IMR-90 (cell line): ENCODE results near the gene RAB11B. TPM values are rescaled to one million over a fixed set of nuclear protein-coding genes. Genes with fewer than 3 reads are reported as not detected.
A peak's percentile ranks its signal among the peaks of the same experiment; 100 is the strongest.

Source experiments
- ATAC-seq: fragments of 200-7000 bp; cut with Tn5 transposase; 2 replicates; pipeline ENCODE4 v1.9.1; 2020; ENCODE audit warnings: low read depth, mild to moderate bottlenecking, moderate library complexity
- Bru-seq: library from RNA; stranded (reverse); fragments of 400-500 nt; gene quantifications from one replicate; lab custom pipeline; 2021; lab: Mats Ljungman, UMichigan
- BruChase-seq, 2 experiments: library from RNA; stranded (reverse); fragments of 400-500 nt; gene quantifications; one replicate each; lab custom pipeline; 2021; lab: Mats Ljungman, UMichigan
- BruUV-seq: library from RNA; stranded (reverse); fragments of 400-500 nt; replicated peaks from 2 replicates; lab custom pipeline; 2021; lab: Mats Ljungman, UMichigan
- CTCF ChIA-PET: fragments of 300-600 bp; formaldehyde crosslinking; extraction: SDS; loops from one replicate; lab custom pipeline; 2021; ENCODE audit warnings: antibody characterized with exemption; lab: Yijun Ruan, JAX
- POLR2A ChIA-PET: fragments of 300-600 bp; sonication (Branson Sonifier 250); formaldehyde crosslinking; loops from one replicate; lab custom pipeline; 2022; ENCODE audit warnings: antibody characterized with exemption; ENCODE audit not compliant: unreplicated experiment; lab: Charles Lee
- DNase-seq: peaks from one replicate; pipeline ENCODE4 v3.0.0; 2013
- H2AFZ ChIP-seq: replicated peaks from 2 replicates; pipeline ENCODE3; 2013; ENCODE audit warnings: low read length, mild to moderate bottlenecking; ENCODE audit not compliant: poor library complexity
- H2AK5ac ChIP-seq: 2 replicates; pipeline ENCODE4 v1.6.1; 2013; ENCODE audit warnings: low read depth, low read length, inconsistent platforms
- H2AK9ac ChIP-seq: replicated peaks from 2 replicates; pipeline ENCODE3; 2013; ENCODE audit warnings: mild to moderate bottlenecking, low read depth, low read length, moderate library complexity; ENCODE audit not compliant: poor library complexity
- H2BK120ac ChIP-seq: 2 replicates; pipeline ENCODE4 v1.6.1; 2013; ENCODE audit warnings: low read depth, low read length, inconsistent platforms
- H2BK15ac ChIP-seq: 3 replicates; pipeline ENCODE4 v1.6.1; 2013; ENCODE audit warnings: low read depth, low read length, inconsistent platforms
- H2BK20ac ChIP-seq: 2 replicates; pipeline ENCODE4 v1.6.1; 2013; ENCODE audit warnings: low read depth, mild to moderate bottlenecking, inconsistent platforms, low read length, moderate library complexity
- H2BK5ac ChIP-seq: 2 replicates; pipeline ENCODE4 v1.6.1; 2013; ENCODE audit warnings: mild to moderate bottlenecking, low read depth, low read length, inconsistent platforms; ENCODE audit not compliant: poor library complexity, severe bottlenecking
- H3K14ac ChIP-seq: replicated peaks from 2 replicates; pipeline ENCODE4 v1.6.1; 2013; ENCODE audit warnings: low read depth, low read length, inconsistent platforms
- H3K18ac ChIP-seq: 2 replicates; pipeline ENCODE4 v1.6.1; 2013; ENCODE audit warnings: low read depth, low read length, control low read depth
- H3K23ac ChIP-seq: 2 replicates; pipeline ENCODE4 v1.6.1; 2013; ENCODE audit warnings: low read depth, low read length, inconsistent platforms
- H3K27ac ChIP-seq: 2 replicates; pipeline ENCODE4 v1.5.1; 2013; ENCODE audit warnings: mild to moderate bottlenecking, control low read depth, low read length; ENCODE audit not compliant: insufficient read depth
- H3K27me3 ChIP-seq: 2 replicates; pipeline ENCODE4 v1.6.1; 2013; ENCODE audit warnings: low read length; ENCODE audit not compliant: control insufficient read depth, insufficient read depth
- H3K36me3 ChIP-seq: 2 replicates; pipeline ENCODE4 v1.6.1; 2013; ENCODE audit warnings: low read length, mixed read lengths; ENCODE audit not compliant: control insufficient read depth, insufficient read depth
- H3K4ac ChIP-seq: 2 replicates; pipeline ENCODE4 v1.6.1; 2013; ENCODE audit warnings: low read depth, low read length, inconsistent platforms
- H3K4me1 ChIP-seq: 2 replicates; pipeline ENCODE4 v1.6.1; 2013; ENCODE audit warnings: low read length, mixed read lengths; ENCODE audit not compliant: control insufficient read depth, insufficient read depth
- H3K4me2 ChIP-seq: 2 replicates; pipeline ENCODE4 v1.6.1; 2013; ENCODE audit warnings: low read depth, mild to moderate bottlenecking, control low read depth, low read length, moderate library complexity
- H3K4me3 ChIP-seq: 2 replicates; pipeline ENCODE4 v1.5.1; 2013; ENCODE audit warnings: low read depth, mild to moderate bottlenecking, control low read depth, low read length, moderate library complexity; ENCODE audit not compliant: insufficient read depth
- H3K56ac ChIP-seq: 2 replicates; pipeline ENCODE4 v1.6.1; 2013; ENCODE audit warnings: low read length, inconsistent platforms; ENCODE audit not compliant: insufficient read depth; ENCODE audit errors: extremely low read depth
- H3K79me1 ChIP-seq, 2 experiments: 2 replicates each; pipeline ENCODE4 v1.6.1; 2013; ENCODE audit warnings: low read length in 2 of 2, inconsistent platforms in 1 of 2, low read depth in 1 of 2
- H3K9ac ChIP-seq: 2 replicates; pipeline ENCODE4 v1.6.1; 2013; ENCODE audit warnings: low read depth, low read length, control low read depth
- H3K9me1 ChIP-seq: 2 replicates; pipeline ENCODE4 v1.6.1; 2013; ENCODE audit warnings: low read length, inconsistent platforms; ENCODE audit not compliant: insufficient read depth
- H3K9me3 ChIP-seq: 2 replicates; pipeline ENCODE4 v1.6.1; 2013; ENCODE audit warnings: low read length; ENCODE audit not compliant: control insufficient read depth, insufficient read depth
- H4K20me1 ChIP-seq: 2 replicates; pipeline ENCODE4 v1.6.1; 2013; ENCODE audit warnings: low read length, inconsistent platforms; ENCODE audit not compliant: insufficient read depth
- H4K5ac ChIP-seq: 2 replicates; pipeline ENCODE4 v1.6.1; 2013; ENCODE audit warnings: mild to moderate bottlenecking, low read depth, low read length, control low read depth
- H4K8ac ChIP-seq, 2 experiments: 2 replicates each; pipeline ENCODE4 v1.6.1; 2013; ENCODE audit warnings: low read depth in 2 of 2, low read length in 2 of 2, control low read depth in 1 of 2, inconsistent platforms in 1 of 2
- H4K91ac ChIP-seq: 2 replicates; pipeline ENCODE4 v1.6.1; 2013; ENCODE audit warnings: low read depth, low read length, inconsistent platforms; ENCODE audit not compliant: insufficient read depth
- CEBPB ChIP-seq: IDR thresholded peaks from 2 replicates; pipeline ENCODE4 v1.6.1; 2012; ENCODE audit warnings: low read depth, low read length, improper control_type of control experiment
- CHD1 ChIP-seq: IDR thresholded peaks from 2 replicates; pipeline ENCODE4 v1.6.1; 2012; ENCODE audit warnings: low read depth, low read length, improper control_type of control experiment
- CTCF ChIP-seq: conservative IDR thresholded peaks from 2 replicates; pipeline ENCODE4 v1.5.1; 2012; ENCODE audit warnings: mild to moderate bottlenecking, low read depth, low read length, improper control_type of control experiment
- ELK1 ChIP-seq: fragments of 150-350 bp; IDR thresholded peaks from 2 replicates; pipeline ENCODE4 v1.6.1; 2016; ENCODE audit warnings: low read depth, mild to moderate bottlenecking, low read length, moderate library complexity, borderline replicate concordance
- MAFK ChIP-seq: IDR thresholded peaks from 2 replicates; pipeline ENCODE4 v1.6.1; 2012; ENCODE audit warnings: low read depth, low read length, improper control_type of control experiment
- MAZ ChIP-seq: IDR thresholded peaks from 2 replicates; pipeline ENCODE4 v1.6.1; 2012; ENCODE audit warnings: low read depth, mild to moderate bottlenecking, low read length, improper control_type of control experiment, moderate library complexity, borderline replicate concordance
- MXI1 ChIP-seq: IDR thresholded peaks from 2 replicates; pipeline ENCODE4 v1.6.1; 2012; ENCODE audit warnings: low read depth, mild to moderate bottlenecking, low read length, moderate library complexity, borderline replicate concordance
- NFE2L2 ChIP-seq: fragments of 150-350 bp; IDR thresholded peaks from 2 replicates; pipeline ENCODE4 v1.6.1; 2016; ENCODE audit warnings: low read depth, mild to moderate bottlenecking, low read length
- POLR2A ChIP-seq: IDR thresholded peaks from 2 replicates; pipeline ENCODE4 v1.6.1; 2012; ENCODE audit warnings: mild to moderate bottlenecking, low read depth, low read length
- RAD21 ChIP-seq: IDR thresholded peaks from 2 replicates; pipeline ENCODE4 v1.6.1; 2012; ENCODE audit warnings: low read length, improper control_type of control experiment
- RCOR1 ChIP-seq: IDR thresholded peaks from 2 replicates; pipeline ENCODE4 v1.6.1; 2012; ENCODE audit warnings: mild to moderate bottlenecking, low read length, improper control_type of control experiment; ENCODE audit not compliant: insufficient replicate concordance
- RFX5 ChIP-seq: IDR thresholded peaks from 2 replicates; pipeline ENCODE4 v1.8.0; 2012; ENCODE audit warnings: low read depth, mild to moderate bottlenecking, low read length, moderate library complexity
- WGBS, 2 experiments: methylation state at CpG; one replicate each; pipeline versions ENCODE4 v1.1.5 to v1.1.7; 2013; ENCODE audit warnings: missing lambda C conversion rate in 2 of 2; ENCODE audit not compliant: insufficient read length in 1 of 2; ENCODE audit errors: extremely low coverage in 2 of 2; 5-methylcytosine and 5-hydroxymethylcytosine counted together
- dilution Hi-C: fragments of 300-500 bp; cut with HindIII; formaldehyde crosslinking; loops from one replicate; pipeline ENCODE4 v1.14.3; 2018; ENCODE audit warnings: low sequenced_read_pairs; ENCODE audit not compliant: unreplicated experiment
- in situ Hi-C: fragments of 300-500 bp; cut with MboI; formaldehyde crosslinking; loops from 3 replicates; pipeline ENCODE4 v1.14.3; 2019; ENCODE audit warnings: low sequenced_read_pairs, inconsistent platforms, mixed read lengths
- intact Hi-C: fragments of 100-400 bp; cut with micrococcal nuclease; formaldehyde crosslinking; loops from 2 replicates; pipeline ENCODE4 v1.10.0; 2022
- long read RNA-seq: library from polyadenylated mRNA; unstranded; transcript quantifications from one replicate; pipeline ENCODE4 v2.0.0, GENCODE V29; 2021; ENCODE audit not compliant: unreplicated experiment
- polyA plus RNA-seq, 3 experiments: library from polyadenylated mRNA; depleted of rRNA; stranded (reverse); fragments of >200 nt; gene quantifications; 2 replicates each; pipeline ENCODE4 v1.2.3, GENCODE V29; 2012; ENCODE audit warnings: low replicate concordance in 1 of 3
- total RNA-seq: library from RNA; depleted of rRNA; stranded (reverse); fragments of >200 nt; gene quantifications from 2 replicates; pipeline ENCODE4 v1.2.3, GENCODE V29; 2012; rRNA removed

The RAB11B gene
- 8.2 and 12.2 TPM in 2 replicates for total RNA-seq
- polyA plus RNA-seq (2012; rRNA removed): 117 and 120 TPM in 2 replicates
- polyA plus RNA-seq (2012; cell fraction: cytosol; rRNA removed): 49.1 and 143 TPM in 2 replicates
- polyA plus RNA-seq (2012; cell fraction: nucleus; rRNA removed; ENCODE audit: low replicate concordance): 189 and 288 TPM in 2 replicates
- Bru-seq, nascent RNA: percentile 74 among the genes with signal in this experiment
- BruChase-seq, experiment 1, labeled RNA remaining after a 6-hour chase: percentile 74 among the genes with signal in this experiment
- percentile 62 among the genes with signal in this experiment for BruChase-seq, experiment 2, labeled RNA remaining after a 2-hour chase
- long read RNA-seq, transcript RAB11B-201 (5 exons, 1,751 nt): major isoform, 76 of 104 reads
- long read RNA-seq, partial matches to known transcripts: 7 of 104 reads
- long read RNA-seq, other reads (novel, unspliced or antisense): 16 of 104 reads

GRCh38 chr19:8389891-8390616 is at the start of gene RAB11B:
Gene RAB11B, plus strand, starts transcription at chr19:8390360. Its CDS starts 57 bp downstream, at chr19:8390417.
- Histone ChIP-seq H3K9me1 (peaks cover 15% of the 10 kb centered on the region), H3K79me1 (peaks cover 12 to 44% of the 10 kb centered on the region in 2 experiments; a peak in 3 of 4 replicates)
- TF ChIP-seq MAZ (peak; percentile 25; the same call in 1 of the 2 replicates), RCOR1 (no peak), CEBPB (no peak), RFX5 (no peak), CTCF (no peak), POLR2A (peak; percentile 87), MAFK (no peak), NFE2L2 (0 out of 2 replicates have a peak, but pooled peaks have one; percentile 7), RAD21 (no peak), ELK1 (peak; percentile 87), CHD1 (no peak; the same call in 1 of the 2 replicates), MXI1 (no peak)

More at GRCh38 chr19:8389891-8390616, at the start of gene RAB11B:
- Histone ChIP-seq H2AK9ac (peak within 1 kb of the TSS; percentile 96), H3K27ac (peak within 1 kb of the TSS; percentile 86), H3K9me3 (no peaks in the 10 kb centered on the region), H3K9ac (peak within 1 kb of the TSS; percentile 71), H3K56ac (peak within 1 kb of the TSS; percentile 42), H4K91ac (peak within 1 kb of the TSS; percentile 86; the same call in 1 of the 2 replicates), H4K20me1 (peaks cover 39% of the 10 kb centered on the region), H3K23ac (no peak within 1 kb of the TSS; the same call in 1 of the 2 replicates), H2BK120ac (peak within 1 kb of the TSS; percentile 31; the same call in 1 of the 2 replicates), H3K4me1 (peaks cover 16% of the 10 kb centered on the region), H2AK5ac (peak within 1 kb of the TSS; percentile 96), H2BK15ac (0 out of 3 replicates have a peak within 1 kb of the TSS, but pooled peaks have one; percentile 25), H3K27me3 (no peaks in the 10 kb centered on the region), H3K4me2 (peak within 1 kb of the TSS; percentile 77), H2AFZ (peak within 1 kb of the TSS; percentile 95), H3K4me3 (peak within 1 kb of the TSS; percentile 72), H3K18ac (no peak within 1 kb of the TSS; the same call in 1 of the 2 replicates), H3K14ac (peak within 1 kb of the TSS; percentile 75), H4K5ac (peak within 1 kb of the TSS; percentile 47), H2BK20ac (no peak within 1 kb of the TSS), H2BK5ac (peak within 1 kb of the TSS; percentile 80), H3K4ac (peak within 1 kb of the TSS; percentile 91), H4K8ac (peak within 1 kb of the TSS; percentile 78 to 91), H3K36me3 (no peaks in the 10 kb centered on the region)
- ATAC-seq: peak; percentile 96
- peak; percentile 99 for DNase-seq
- POLR2A ChIA-PET: interaction anchor here (0.5 to 1.0 kb wide), 2 partner anchors 31 to 462 kb away, joined by 4 to 5 read pairs; no protein-coding TSS in a partner anchor
- dilution Hi-C loops: no loop called here
- intact Hi-C loops: loop anchor here (1.0 kb wide), 1 partner anchor 23 kb away; no protein-coding TSS in a partner anchor
- BruUV-seq: no TSS peak
- WGBS, 2 experiments: 0% methylated on average over 28 of the region's 70 CpGs; no CpG with 5 or more reads in 1 of the 2 experiments
- in situ Hi-C loops: no loop called here
- CTCF ChIA-PET: interaction anchor here (1.0 kb wide), 1 partner anchor 116 kb away, joined by 3 read pairs; no protein-coding TSS in a partner anchor
